A549 (cell line): ENCODE measurements around the gene RBMS3.

Source experiments
- EHF ChIP-seq: fragments of 250-450 bp; sonication (Bioruptor Pico); IDR thresholded peaks from 2 replicates; pipeline ENCODE4 v1.5.0; 2020; ENCODE audit warnings: mild to moderate bottlenecking
- EP300 ChIP-seq, 2 experiments: fragments of >200 bp; sonication (Bioruptor Twin); formaldehyde crosslinking; IDR thresholded peaks; 2 replicates in 1 of 2; 3 replicates in 1 of 2; pipeline ENCODE4 v1.6.1; 2016 to 2017
- MAZ ChIP-seq: fragments of 150-350 bp; IDR thresholded peaks from 2 replicates; pipeline ENCODE4 v1.6.1; 2014; ENCODE audit warnings: antibody characterized with exemption, low read depth, low read length, borderline replicate concordance
- POLR2A ChIP-seq: IDR thresholded peaks from 2 replicates; pipeline ENCODE4 v1.6.1; 2012; ENCODE audit warnings: mild to moderate bottlenecking, low read length
- SREBF2 ChIP-seq: fragments of 450-650 bp; IDR thresholded peaks from 2 replicates; pipeline ENCODE4 v1.6.1; 2014; ENCODE audit warnings: mild to moderate bottlenecking, moderate library complexity
- TF ChIP-seq, protein P1 (sequence below): fragments of 200-600 bp; sonication (generic); IDR thresholded peaks from 2 replicates; pipeline ENCODE4 v1.6.1; 2016; ENCODE audit warnings: antibody characterized with exemption, mild to moderate bottlenecking, moderate library complexity
- TF ChIP-seq, protein P2 (sequence below): fragments of 450-650 bp; IDR thresholded peaks from 2 replicates; pipeline ENCODE4 v1.6.1; 2014; ENCODE audit warnings: antibody characterized with exemption
- TF ChIP-seq, protein P3 (sequence below): IDR thresholded peaks from 2 replicates; pipeline ENCODE4 v1.6.1; 2012
- TF ChIP-seq, protein P4 (sequence below): IDR thresholded peaks from 2 replicates; pipeline ENCODE4 v1.6.1; 2012
- TF ChIP-seq, protein P5 (sequence below): fragments of >200 bp; sonication (Bioruptor Twin); formaldehyde crosslinking; IDR thresholded peaks from 3 replicates; pipeline ENCODE4 v1.5.1; 2016
- TF ChIP-seq, protein P6 (sequence below): fragments of 250-450 bp; sonication (Bioruptor Pico); IDR thresholded peaks from 2 replicates; pipeline ENCODE4 v1.5.0; 2021; ENCODE audit warnings: mild to moderate bottlenecking, moderate library complexity, borderline replicate concordance

DNA sequence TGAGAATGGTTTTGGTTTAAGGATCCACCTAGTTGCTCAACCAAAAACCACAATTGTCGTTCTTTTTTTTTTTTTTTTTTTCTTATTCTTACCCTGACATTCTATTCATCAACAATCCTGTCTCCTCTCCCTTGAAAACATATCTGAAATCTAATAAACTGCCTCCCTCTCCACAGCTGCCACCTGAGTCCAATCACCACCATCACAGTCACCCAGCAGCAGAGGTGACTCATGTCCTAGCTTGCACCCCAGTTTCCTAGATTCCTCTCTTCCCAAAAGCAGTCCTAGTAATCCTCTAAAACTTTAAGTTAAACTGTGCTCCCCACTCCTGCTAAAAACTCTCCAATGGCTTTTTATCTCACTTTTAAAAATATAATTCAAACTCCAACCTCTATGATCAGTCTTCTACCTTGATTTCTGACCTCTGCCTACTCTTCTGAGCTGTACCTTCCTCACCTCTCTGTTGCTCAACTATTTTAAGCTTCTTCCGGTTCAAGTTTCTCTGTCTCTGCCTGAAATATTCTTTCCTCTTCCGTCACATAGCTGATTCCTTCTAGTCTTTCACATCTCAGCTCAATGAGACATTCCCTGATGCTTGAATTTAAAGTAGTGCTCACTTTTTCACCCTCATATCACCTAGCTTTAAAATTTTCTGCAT, 33.7 kb upstream of the RBMS3 start:
- TF ChIP-seq, protein P1, sequence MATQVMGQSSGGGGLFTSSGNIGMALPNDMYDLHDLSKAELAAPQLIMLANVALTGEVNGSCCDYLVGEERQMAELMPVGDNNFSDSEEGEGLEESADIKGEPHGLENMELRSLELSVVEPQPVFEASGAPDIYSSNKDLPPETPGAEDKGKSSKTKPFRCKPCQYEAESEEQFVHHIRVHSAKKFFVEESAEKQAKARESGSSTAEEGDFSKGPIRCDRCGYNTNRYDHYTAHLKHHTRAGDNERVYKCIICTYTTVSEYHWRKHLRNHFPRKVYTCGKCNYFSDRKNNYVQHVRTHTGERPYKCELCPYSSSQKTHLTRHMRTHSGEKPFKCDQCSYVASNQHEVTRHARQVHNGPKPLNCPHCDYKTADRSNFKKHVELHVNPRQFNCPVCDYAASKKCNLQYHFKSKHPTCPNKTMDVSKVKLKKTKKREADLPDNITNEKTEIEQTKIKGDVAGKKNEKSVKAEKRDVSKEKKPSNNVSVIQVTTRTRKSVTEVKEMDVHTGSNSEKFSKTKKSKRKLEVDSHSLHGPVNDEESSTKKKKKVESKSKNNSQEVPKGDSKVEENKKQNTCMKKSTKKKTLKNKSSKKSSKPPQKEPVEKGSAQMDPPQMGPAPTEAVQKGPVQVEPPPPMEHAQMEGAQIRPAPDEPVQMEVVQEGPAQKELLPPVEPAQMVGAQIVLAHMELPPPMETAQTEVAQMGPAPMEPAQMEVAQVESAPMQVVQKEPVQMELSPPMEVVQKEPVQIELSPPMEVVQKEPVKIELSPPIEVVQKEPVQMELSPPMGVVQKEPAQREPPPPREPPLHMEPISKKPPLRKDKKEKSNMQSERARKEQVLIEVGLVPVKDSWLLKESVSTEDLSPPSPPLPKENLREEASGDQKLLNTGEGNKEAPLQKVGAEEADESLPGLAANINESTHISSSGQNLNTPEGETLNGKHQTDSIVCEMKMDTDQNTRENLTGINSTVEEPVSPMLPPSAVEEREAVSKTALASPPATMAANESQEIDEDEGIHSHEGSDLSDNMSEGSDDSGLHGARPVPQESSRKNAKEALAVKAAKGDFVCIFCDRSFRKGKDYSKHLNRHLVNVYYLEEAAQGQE, result no peak
- TF ChIP-seq, protein P2, sequence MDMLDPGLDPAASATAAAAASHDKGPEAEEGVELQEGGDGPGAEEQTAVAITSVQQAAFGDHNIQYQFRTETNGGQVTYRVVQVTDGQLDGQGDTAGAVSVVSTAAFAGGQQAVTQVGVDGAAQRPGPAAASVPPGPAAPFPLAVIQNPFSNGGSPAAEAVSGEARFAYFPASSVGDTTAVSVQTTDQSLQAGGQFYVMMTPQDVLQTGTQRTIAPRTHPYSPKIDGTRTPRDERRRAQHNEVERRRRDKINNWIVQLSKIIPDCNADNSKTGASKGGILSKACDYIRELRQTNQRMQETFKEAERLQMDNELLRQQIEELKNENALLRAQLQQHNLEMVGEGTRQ, result no peak
- TF ChIP-seq, protein P3, sequence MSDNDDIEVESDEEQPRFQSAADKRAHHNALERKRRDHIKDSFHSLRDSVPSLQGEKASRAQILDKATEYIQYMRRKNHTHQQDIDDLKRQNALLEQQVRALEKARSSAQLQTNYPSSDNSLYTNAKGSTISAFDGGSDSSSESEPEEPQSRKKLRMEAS, result no peak
- TF ChIP-seq, protein P4, sequence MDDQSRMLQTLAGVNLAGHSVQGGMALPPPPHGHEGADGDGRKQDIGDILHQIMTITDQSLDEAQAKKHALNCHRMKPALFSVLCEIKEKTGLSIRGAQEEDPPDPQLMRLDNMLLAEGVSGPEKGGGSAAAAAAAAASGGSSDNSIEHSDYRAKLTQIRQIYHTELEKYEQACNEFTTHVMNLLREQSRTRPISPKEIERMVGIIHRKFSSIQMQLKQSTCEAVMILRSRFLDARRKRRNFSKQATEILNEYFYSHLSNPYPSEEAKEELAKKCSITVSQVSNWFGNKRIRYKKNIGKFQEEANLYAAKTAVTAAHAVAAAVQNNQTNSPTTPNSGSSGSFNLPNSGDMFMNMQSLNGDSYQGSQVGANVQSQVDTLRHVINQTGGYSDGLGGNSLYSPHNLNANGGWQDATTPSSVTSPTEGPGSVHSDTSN, result no peak
- TF ChIP-seq EP300 (IDR thresholded peaks at IDR 0.05) (no peak), EHF (CRISPR knock-in tag) (no peak), MAZ (no peak), SREBF2 (no peak), POLR2A (no peak)
- TF ChIP-seq, protein P5, sequence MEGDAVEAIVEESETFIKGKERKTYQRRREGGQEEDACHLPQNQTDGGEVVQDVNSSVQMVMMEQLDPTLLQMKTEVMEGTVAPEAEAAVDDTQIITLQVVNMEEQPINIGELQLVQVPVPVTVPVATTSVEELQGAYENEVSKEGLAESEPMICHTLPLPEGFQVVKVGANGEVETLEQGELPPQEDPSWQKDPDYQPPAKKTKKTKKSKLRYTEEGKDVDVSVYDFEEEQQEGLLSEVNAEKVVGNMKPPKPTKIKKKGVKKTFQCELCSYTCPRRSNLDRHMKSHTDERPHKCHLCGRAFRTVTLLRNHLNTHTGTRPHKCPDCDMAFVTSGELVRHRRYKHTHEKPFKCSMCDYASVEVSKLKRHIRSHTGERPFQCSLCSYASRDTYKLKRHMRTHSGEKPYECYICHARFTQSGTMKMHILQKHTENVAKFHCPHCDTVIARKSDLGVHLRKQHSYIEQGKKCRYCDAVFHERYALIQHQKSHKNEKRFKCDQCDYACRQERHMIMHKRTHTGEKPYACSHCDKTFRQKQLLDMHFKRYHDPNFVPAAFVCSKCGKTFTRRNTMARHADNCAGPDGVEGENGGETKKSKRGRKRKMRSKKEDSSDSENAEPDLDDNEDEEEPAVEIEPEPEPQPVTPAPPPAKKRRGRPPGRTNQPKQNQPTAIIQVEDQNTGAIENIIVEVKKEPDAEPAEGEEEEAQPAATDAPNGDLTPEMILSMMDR, result no peak
- TF ChIP-seq, protein P6, sequence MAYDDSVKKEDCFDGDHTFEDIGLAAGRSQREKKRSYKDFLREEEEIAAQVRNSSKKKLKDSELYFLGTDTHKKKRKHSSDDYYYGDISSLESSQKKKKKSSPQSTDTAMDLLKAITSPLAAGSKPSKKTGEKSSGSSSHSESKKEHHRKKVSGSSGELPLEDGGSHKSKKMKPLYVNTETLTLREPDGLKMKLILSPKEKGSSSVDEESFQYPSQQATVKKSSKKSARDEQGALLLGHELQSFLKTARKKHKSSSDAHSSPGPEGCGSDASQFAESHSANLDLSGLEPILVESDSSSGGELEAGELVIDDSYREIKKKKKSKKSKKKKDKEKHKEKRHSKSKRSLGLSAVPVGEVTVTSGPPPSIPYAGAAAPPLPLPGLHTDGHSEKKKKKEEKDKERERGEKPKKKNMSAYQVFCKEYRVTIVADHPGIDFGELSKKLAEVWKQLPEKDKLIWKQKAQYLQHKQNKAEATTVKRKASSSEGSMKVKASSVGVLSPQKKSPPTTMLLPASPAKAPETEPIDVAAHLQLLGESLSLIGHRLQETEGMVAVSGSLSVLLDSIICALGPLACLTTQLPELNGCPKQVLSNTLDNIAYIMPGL (CRISPR knock-in tag), result no peak
